Tibial nerve (tissue), 4 donors: ENCODE results near the gene ARHGEF28.

ENCODE experiments used
- EP300 ChIP-seq, 2 donors: sonication (generic); formaldehyde crosslinking; IDR thresholded peaks; one replicate each; pipeline ENCODE4 v1.6.1; 2017; ENCODE audit warnings: antibody characterized with exemption in 2 of 2, mild to moderate bottlenecking in 1 of 2
- POLR2A ChIP-seq, 2 donors: fragments of 450-650 bp; IDR thresholded peaks; one replicate each; pipeline ENCODE4 v1.6.1; 2017; ENCODE audit warnings: antibody characterized with exemption in 2 of 2, mild to moderate bottlenecking in 2 of 2, moderate library complexity in 2 of 2
- TF ChIP-seq, protein P1 (sequence below), 5 experiments: fragments of 200-600 bp in 3 of 5; fragments of 450-650 bp in 2 of 5; sonication (generic) in 3 of 5; IDR thresholded peaks; one replicate each; pipeline ENCODE4 v1.5.1; 2016 to 2019; ENCODE audit warnings: antibody characterized with exemption in 5 of 5, mild to moderate bottlenecking in 3 of 5, moderate library complexity in 2 of 5

- TF ChIP-seq, protein P1, sequence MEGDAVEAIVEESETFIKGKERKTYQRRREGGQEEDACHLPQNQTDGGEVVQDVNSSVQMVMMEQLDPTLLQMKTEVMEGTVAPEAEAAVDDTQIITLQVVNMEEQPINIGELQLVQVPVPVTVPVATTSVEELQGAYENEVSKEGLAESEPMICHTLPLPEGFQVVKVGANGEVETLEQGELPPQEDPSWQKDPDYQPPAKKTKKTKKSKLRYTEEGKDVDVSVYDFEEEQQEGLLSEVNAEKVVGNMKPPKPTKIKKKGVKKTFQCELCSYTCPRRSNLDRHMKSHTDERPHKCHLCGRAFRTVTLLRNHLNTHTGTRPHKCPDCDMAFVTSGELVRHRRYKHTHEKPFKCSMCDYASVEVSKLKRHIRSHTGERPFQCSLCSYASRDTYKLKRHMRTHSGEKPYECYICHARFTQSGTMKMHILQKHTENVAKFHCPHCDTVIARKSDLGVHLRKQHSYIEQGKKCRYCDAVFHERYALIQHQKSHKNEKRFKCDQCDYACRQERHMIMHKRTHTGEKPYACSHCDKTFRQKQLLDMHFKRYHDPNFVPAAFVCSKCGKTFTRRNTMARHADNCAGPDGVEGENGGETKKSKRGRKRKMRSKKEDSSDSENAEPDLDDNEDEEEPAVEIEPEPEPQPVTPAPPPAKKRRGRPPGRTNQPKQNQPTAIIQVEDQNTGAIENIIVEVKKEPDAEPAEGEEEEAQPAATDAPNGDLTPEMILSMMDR (IDR thresholded peaks at IDR 0.05), result no peak
- TF ChIP-seq POLR2A (IDR thresholded peaks at IDR 0.05) (no peak), EP300 (IDR thresholded peaks at IDR 0.05) (no peak)
Measured at GRCh38 chr5:73943397-73943796, 317.4 kb downstream of the ARHGEF28 start.
